ENCODE results near the gene MSX1.
"Not testable (repeated sequence)": the region's sequence is repeated elsewhere in the genome, so short reads cannot be mapped to it uniquely, and the experiment has no call there.

Gene MSX1

DNA sequence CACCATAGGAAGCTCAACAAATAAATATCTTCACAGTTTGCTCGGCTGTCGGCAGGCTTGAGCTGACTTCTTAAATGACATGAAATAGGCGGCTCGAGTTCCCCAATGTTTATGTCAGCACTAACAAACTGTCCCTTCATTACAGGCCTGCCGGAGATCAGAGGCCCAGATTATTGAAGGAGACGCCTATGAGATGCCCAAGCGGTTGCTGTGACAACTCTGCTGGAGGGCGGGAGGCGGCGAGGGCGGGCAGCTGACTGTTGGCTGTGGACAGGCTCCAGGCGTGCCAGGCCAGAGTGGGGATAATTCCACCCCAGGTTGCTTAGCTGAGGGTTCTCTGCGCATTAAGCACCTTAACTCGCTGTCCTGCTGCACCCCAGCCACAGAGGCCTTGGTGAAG is 39.2 kb upstream of the MSX1 start:
- H3K27ac ChIP-seq, result no peak overlapping the region
- TF ChIP-seq CTCF (conservative IDR thresholded peaks at IDR 0.05; ENCODE audit: low read depth), result no peak
- POLR2A ChIA-PET (ENCODE audit: low non-redundant PET), result no interaction called here
- no peak for DNase-seq (ENCODE audit: low spot score)
- CTCF ChIA-PET, result no interaction called here

DNA sequence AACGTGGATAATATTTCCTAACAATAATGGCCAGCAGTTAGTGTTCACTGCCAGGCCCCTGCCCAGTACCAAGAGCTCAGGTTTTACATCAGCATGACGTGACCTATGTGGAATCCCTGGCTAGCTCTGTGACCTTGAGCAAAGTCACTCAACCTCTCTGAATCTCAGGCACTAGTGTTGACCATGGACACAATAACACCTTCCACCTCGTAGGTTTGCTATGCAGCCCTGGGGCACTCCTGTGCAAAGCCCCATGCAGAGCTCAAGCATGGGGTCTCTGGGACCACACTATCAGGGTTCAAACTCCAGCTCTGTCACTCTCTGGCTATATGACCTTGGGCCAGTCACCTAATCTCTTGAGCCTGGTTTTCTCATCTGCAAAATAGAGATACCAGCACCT is 38.7 kb upstream of the MSX1 start:
- TF ChIP-seq CTCF (conservative IDR thresholded peaks at IDR 0.05; ENCODE audit: low read depth), result no peak
- ChIA-PET POLR2A (ENCODE audit: low non-redundant PET) (no interaction called here), CTCF (no interaction called here)
- no peak for DNase-seq (ENCODE audit: low spot score)
- no peak overlapping the region for H3K27ac ChIP-seq

DNA sequence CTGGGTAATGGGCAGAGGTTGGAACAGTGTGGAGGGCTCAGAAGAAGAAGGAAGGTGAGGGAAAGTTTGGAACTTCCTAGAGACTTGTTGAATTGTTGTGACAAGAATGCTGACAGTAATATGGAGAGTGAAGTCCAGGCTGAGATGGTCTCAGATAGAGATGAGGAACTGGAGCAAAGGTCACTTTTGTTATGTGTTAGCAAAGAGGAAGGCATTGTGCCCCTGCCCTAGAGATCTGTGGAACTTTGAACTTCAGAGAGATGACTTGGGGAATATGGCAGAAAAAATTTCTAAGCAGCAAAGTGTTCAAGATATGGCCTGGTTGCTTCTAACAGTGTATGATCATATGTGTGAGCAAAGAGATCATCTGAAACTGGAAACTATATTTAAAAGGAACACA is 37.9 kb upstream of the MSX1 start:
- TF ChIP-seq CTCF (conservative IDR thresholded peaks at IDR 0.05; ENCODE audit: low read depth), result no peak
- no peak for DNase-seq (ENCODE audit: low spot score)
- ChIA-PET POLR2A (ENCODE audit: low non-redundant PET) (no interaction called here), CTCF (interaction anchor here (0.8 kb wide), 1 partner anchor 101 kb away, joined by 6 read pairs; no protein-coding TSS in a partner anchor)
- no peak overlapping the region for H3K27ac ChIP-seq

DNA sequence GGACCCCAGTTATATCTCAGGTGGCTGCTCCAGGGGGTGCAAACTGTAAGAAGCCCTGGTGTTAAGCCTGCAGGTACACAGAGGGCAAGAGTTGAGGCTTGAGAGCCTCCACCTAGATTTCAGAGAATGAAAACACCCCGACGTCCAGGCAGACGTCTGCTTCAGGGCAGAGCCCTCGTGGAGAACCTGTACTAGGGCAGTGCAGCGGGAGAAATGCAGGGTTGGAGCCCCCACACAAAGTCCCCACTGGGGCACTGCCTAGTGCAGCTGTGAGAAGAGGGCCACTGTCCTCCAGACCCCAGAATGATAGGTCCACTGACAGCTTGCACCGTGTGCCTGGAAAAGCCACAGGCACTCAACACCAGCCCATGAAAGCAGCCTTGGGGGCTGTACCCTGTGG is 37.2 kb upstream of the MSX1 start:
- POLR2A ChIA-PET (ENCODE audit: low non-redundant PET); H3K27ac ChIP-seq; DNase-seq (ENCODE audit: low spot score); CTCF ChIA-PET: not testable (repeated sequence)

DNA sequence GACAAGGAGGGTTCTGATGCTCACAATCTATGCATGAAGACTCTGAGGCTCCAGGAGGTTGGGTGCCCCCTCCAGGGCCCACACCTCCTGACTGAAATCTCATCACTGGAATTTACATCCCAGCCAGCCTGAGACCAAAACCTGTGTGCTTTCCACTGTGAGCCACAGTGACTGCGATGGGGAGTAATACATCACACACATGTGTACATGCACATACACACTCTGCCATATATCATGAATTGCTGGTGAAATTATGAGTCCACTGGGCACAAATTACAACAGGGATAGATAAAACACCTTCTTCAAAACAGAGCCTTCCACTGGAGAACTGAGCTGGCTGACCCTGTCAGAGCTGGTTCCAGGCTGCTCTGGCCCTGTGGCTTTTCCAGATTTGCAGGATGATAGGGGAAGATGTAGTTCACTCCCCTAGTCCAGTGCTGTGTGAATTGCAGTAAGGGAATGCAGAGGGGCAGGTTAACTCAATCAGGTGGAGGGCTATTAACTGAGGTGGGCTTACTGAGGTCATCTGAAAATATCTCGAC is 35.8 kb upstream of the MSX1 start:
- DNase-seq (ENCODE audit: low spot score), result no peak
- H3K27ac ChIP-seq, result no peak overlapping the region
- no peak for TF ChIP-seq CTCF (conservative IDR thresholded peaks at IDR 0.05; ENCODE audit: low read depth)
- CTCF ChIA-PET, result no interaction called here
- POLR2A ChIA-PET (ENCODE audit: low non-redundant PET), result no interaction called here

GRCh38 chr4:4824232-4824631 is 35.2 kb upstream of the MSX1 start:
- no peak for DNase-seq (ENCODE audit: low spot score)
- H3K27ac ChIP-seq, result no peak overlapping the region
- CTCF ChIA-PET, result no interaction called here
- POLR2A ChIA-PET (ENCODE audit: low non-redundant PET), result no interaction called here
- no peak for TF ChIP-seq CTCF (conservative IDR thresholded peaks at IDR 0.05; ENCODE audit: low read depth)

DNA sequence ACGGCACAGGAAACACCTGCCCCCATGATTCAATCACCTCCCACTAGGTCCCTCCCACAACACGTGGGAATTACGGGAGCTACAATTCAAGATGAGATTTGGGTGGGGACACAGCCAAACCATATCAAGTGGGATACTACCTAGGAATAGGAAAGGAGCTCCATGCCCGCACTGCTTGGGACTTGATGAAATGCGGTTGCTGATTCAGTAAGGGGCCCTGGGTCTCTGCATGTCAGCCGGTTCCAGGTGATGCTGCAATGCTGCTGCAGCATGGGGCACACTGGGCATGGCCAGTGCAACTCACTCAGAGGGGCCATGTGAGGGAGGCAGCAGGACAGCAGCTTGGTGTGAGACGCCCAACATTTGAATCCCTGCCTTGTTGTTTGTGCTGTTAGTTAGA is 34.0 kb upstream of the MSX1 start:
- CTCF ChIA-PET, result no interaction called here
- POLR2A ChIA-PET (ENCODE audit: low non-redundant PET), result no interaction called here

More for the DNA sequence above, 34.0 kb upstream of the MSX1 start:
- DNase-seq (ENCODE audit: low spot score), result no peak
- no peak overlapping the region for H3K27ac ChIP-seq
- no peak for TF ChIP-seq CTCF (conservative IDR thresholded peaks at IDR 0.05; ENCODE audit: low read depth)

All from RWPE1 (cell line).